Hepatocyte (in vitro differentiated cells): ENCODE data around the gene ALOX12B. TPM values are rescaled to one million over a fixed set of nuclear protein-coding genes. Genes with fewer than 3 reads are reported as not detected.

Experiments used
- DNase-seq: peaks from one replicate; pipeline ENCODE4 v3.0.0-alpha.2; 2016; ENCODE audit warnings: low spot score
- H2AFZ ChIP-seq: fragments of 200-600 bp; sonication (generic); 2 replicates; pipeline ENCODE4 v1.6.0; 2016; ENCODE audit warnings: antibody characterized with exemption, mild to moderate bottlenecking
- H3K27ac ChIP-seq: fragments of 200-600 bp; sonication (generic); 2 replicates; pipeline ENCODE4 v1.5.1; 2016; ENCODE audit warnings: mild to moderate bottlenecking
- H3K27me3 ChIP-seq: fragments of 200-600 bp; sonication (generic); 2 replicates; pipeline ENCODE4 v1.6.1; 2016
- H3K36me3 ChIP-seq: fragments of 200-600 bp; sonication (generic); replicated peaks from 2 replicates; pipeline ENCODE4 v1.5.1; 2016; ENCODE audit warnings: low read depth; ENCODE audit not compliant: insufficient read depth
- H3K4me1 ChIP-seq: fragments of 200-600 bp; sonication (generic); 2 replicates; pipeline ENCODE4 v1.5.1; 2016; ENCODE audit warnings: mild to moderate bottlenecking, moderate library complexity; ENCODE audit not compliant: insufficient read depth
- H3K4me2 ChIP-seq: fragments of 200-600 bp; sonication (generic); 2 replicates; pipeline ENCODE4 v1.6.0; 2016
- H3K4me3 ChIP-seq: fragments of 200-600 bp; sonication (generic); 2 replicates; pipeline ENCODE4 v1.5.1; 2016; ENCODE audit warnings: mild to moderate bottlenecking
- H3K79me2 ChIP-seq: fragments of 200-600 bp; sonication (generic); 2 replicates; pipeline ENCODE4 v1.6.0; 2017; ENCODE audit warnings: mild to moderate bottlenecking
- H3K9me2 ChIP-seq: fragments of 200-600 bp; sonication (generic); replicated peaks from 2 replicates; pipeline ENCODE4 v1.6.0; 2017; ENCODE audit warnings: mild to moderate bottlenecking; ENCODE audit not compliant: insufficient read depth
- H3K9me3 ChIP-seq: fragments of 200-600 bp; sonication (generic); 2 replicates; pipeline ENCODE4 v1.5.1; 2016; ENCODE audit warnings: low read depth, mild to moderate bottlenecking
- H4K20me1 ChIP-seq: fragments of 200-600 bp; sonication (generic); 2 replicates; pipeline ENCODE4 v1.6.0; 2016; ENCODE audit warnings: mild to moderate bottlenecking; ENCODE audit not compliant: insufficient read depth, poor library complexity, severe bottlenecking
- CTCF ChIP-seq: fragments of 200-600 bp; sonication (generic); IDR thresholded peaks from 2 replicates; pipeline ENCODE4 v1.5.1; 2016; ENCODE audit warnings: antibody characterized with exemption, mild to moderate bottlenecking; ENCODE audit not compliant: poor library complexity
- EZH2 ChIP-seq: fragments of 200-600 bp; sonication (generic); IDR thresholded peaks from 2 replicates; pipeline ENCODE4 v1.6.1; 2016; ENCODE audit warnings: antibody characterized with exemption, mild to moderate bottlenecking, borderline replicate concordance
- EZH2phosphoT487 ChIP-seq: fragments of 200-600 bp; sonication (generic); IDR thresholded peaks from one replicate; pipeline ENCODE4 v1.6.1; 2018; ENCODE audit warnings: antibody characterized with exemption, mild to moderate bottlenecking, low read depth, moderate library complexity; ENCODE audit not compliant: unreplicated experiment, severe bottlenecking
- WGBS: methylation state at CpG from one replicate; pipeline ENCODE4 v1.1.6; 2016; ENCODE audit warnings: low lambda C conversion rate; ENCODE audit errors: missing lambda C conversion rate; 5-methylcytosine and 5-hydroxymethylcytosine counted together
- polyA plus RNA-seq: library from polyadenylated mRNA; unstranded; fragments of >200 nt; fragmentation: Nextera tagmentation; extraction: Ambion mirVana; gene quantifications from 2 replicates; pipeline ENCODE4 v1.2.1, GENCODE V29; 2016
- total RNA-seq: library from RNA; depleted of rRNA; stranded (reverse); fragments of >200 nt; gene quantifications from 2 replicates; pipeline ENCODE4 v1.2.3, GENCODE V29; 2014

ALOX12B gene
- total and polyA plus RNA-seq, 2 experiments from 2014 or later: 1.8 to 2.0 TPM

- WGBS: under 1% methylated on average over 45 of the region's 76 CpGs
- H3K27me3 ChIP-seq: peaks cover 29% of the 10 kb centered on the region
- TF ChIP-seq CTCF (peak; percentile 49), EZH2phosphoT487 (no peak)
- H3K9me3 ChIP-seq: no peaks in the 10 kb centered on the region
- H3K36me3 ChIP-seq: no peaks in the 10 kb centered on the region
- H4K20me1 ChIP-seq: no peaks in the 10 kb centered on the region
- no peaks in the 10 kb centered on the region for H3K9me2 ChIP-seq
- H3K4me3 ChIP-seq: peak overlapping the region; percentile 37
- peak; percentile 88 for DNase-seq
- H3K79me2 ChIP-seq: no peaks in the 10 kb centered on the region
- peaks cover 29% of the 10 kb centered on the region for H3K4me1 ChIP-seq
- no peak overlapping the region for H3K27ac ChIP-seq
- peak overlapping the region; percentile 88 for H3K4me2 ChIP-seq
- H2AFZ ChIP-seq: peak overlapping the region; percentile 54
Measured at GRCh38 chr17:8121681-8122421, 34.3 kb upstream of the ALOX12B start.

DNA sequence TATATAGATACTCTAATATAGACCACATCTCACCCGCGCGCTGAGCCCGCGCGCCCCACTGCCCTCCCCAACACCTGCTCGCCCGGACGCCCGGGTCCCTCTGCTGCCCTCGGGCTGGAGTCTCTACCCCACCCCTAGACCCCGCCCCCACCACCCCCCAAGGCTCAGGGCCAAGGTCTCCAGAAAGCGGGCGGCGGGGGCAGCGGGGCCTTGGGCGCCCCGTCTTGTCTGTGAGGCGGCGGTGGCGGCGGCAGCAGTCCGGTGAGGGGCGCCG lies 33.8 kb upstream of the ALOX12B start:
- DNase-seq: no peak
- Histone ChIP-seq H3K4me2 (peak overlapping the region; percentile 88), H2AFZ (no peak overlapping the region), H4K20me1 (no peaks in the 10 kb centered on the region), H3K4me1 (peaks cover 29% of the 10 kb centered on the region), H3K9me3 (no peaks in the 10 kb centered on the region), H3K4me3 (peak overlapping the region; percentile 37), H3K36me3 (no peaks in the 10 kb centered on the region), H3K9me2 (no peaks in the 10 kb centered on the region), H3K27ac (no peak overlapping the region), H3K27me3 (peaks cover 31% of the 10 kb centered on the region), H3K79me2 (no peaks in the 10 kb centered on the region)
- 2% methylated on average over 9 of the region's 25 CpGs for WGBS
- TF ChIP-seq EZH2phosphoT487 (no peak), EZH2 (no peak), CTCF (no peak)

- H2AFZ ChIP-seq: no peak overlapping the region
- peak overlapping the region; percentile 37 for H3K4me3 ChIP-seq
- TF ChIP-seq EZH2: no peak
- TF ChIP-seq EZH2phosphoT487: no peak
- TF ChIP-seq CTCF: peak; percentile 28
- peak; percentile 79 for DNase-seq
- H3K79me2 ChIP-seq: no peaks in the 10 kb centered on the region
- H3K4me2 ChIP-seq: peak overlapping the region; percentile 88
- peak overlapping the region; percentile 71 for H3K27ac ChIP-seq
- peaks cover 29% of the 10 kb centered on the region for H3K4me1 ChIP-seq
- H3K9me3 ChIP-seq: no peaks in the 10 kb centered on the region
- no peaks in the 10 kb centered on the region for H3K36me3 ChIP-seq
- H3K9me2 ChIP-seq: no peaks in the 10 kb centered on the region
- peaks cover 37% of the 10 kb centered on the region for H3K27me3 ChIP-seq
- no peaks in the 10 kb centered on the region for H4K20me1 ChIP-seq
- under 1% methylated on average over 40 of the region's 40 CpGs for WGBS
Measured at GRCh38 chr17:8120520-8121406, 33.2 kb upstream of the ALOX12B start.
